Activated CD8-positive, alpha-beta T cell treated with anti-CD3 and anti-CD28 coated beads, Interleukin-2, amount 10 ng/mL, durations not matched to agents 7 days and 5 days (primary cell): ENCODE results near the gene GUCA2A. TPM values are rescaled to one million over a fixed set of nuclear protein-coding genes. Genes with fewer than 3 reads are reported as not detected.

Experiments
- ATAC-seq: fragments of 150-1000 bp; cut with Tn5 transposase; one replicate; pipeline ENCODE4 v1.10.0; 2021; ENCODE audit warnings: moderate library complexity
- CTCF ChIA-PET: fragments of 350-600 bp; sonication (Branson Sonifier 250); formaldehyde crosslinking; loops from one replicate; lab custom pipeline; 2021; ENCODE audit warnings: antibody characterized with exemption; lab: Charles Lee
- POLR2A ChIA-PET: fragments of 350-600 bp; sonication (Branson Sonifier 250); formaldehyde crosslinking; loops from one replicate; lab custom pipeline; 2021; ENCODE audit warnings: antibody characterized with exemption; lab: Charles Lee
- DNase-seq: peaks from one replicate; pipeline ENCODE4 v3.0.0-alpha.2; 2020
- H3K27ac Mint-ChIP-seq: one replicate; pipeline ENCODE4 v1.8.0; 2021; ENCODE audit warnings: mild to moderate bottlenecking, mixed read lengths
- H3K27me3 Mint-ChIP-seq: one replicate; pipeline ENCODE4 v1.8.0; 2021; ENCODE audit warnings: low read depth, mixed read lengths
- H3K36me3 Mint-ChIP-seq: one replicate; pipeline ENCODE4 v1.8.0; 2021; ENCODE audit warnings: low read depth, mixed read lengths
- H3K4me1 Mint-ChIP-seq: one replicate; pipeline ENCODE4 v1.8.0; 2021; ENCODE audit warnings: low read depth, mixed read lengths
- H3K4me3 Mint-ChIP-seq: one replicate; pipeline ENCODE4 v1.8.0; 2021; ENCODE audit warnings: mild to moderate bottlenecking, mixed read lengths
- H3K9me3 Mint-ChIP-seq: one replicate; pipeline ENCODE4 v1.8.0; 2022; ENCODE audit warnings: mixed read lengths; ENCODE audit not compliant: insufficient read depth
- total RNA-seq, 2 experiments: library from RNA; stranded (reverse); gene quantifications; one replicate each; pipeline ENCODE4 v1.2.3, GENCODE V29; 2021

The GUCA2A gene
- total RNA-seq, 2 experiments from 2014 or later, result not detected

DNA sequence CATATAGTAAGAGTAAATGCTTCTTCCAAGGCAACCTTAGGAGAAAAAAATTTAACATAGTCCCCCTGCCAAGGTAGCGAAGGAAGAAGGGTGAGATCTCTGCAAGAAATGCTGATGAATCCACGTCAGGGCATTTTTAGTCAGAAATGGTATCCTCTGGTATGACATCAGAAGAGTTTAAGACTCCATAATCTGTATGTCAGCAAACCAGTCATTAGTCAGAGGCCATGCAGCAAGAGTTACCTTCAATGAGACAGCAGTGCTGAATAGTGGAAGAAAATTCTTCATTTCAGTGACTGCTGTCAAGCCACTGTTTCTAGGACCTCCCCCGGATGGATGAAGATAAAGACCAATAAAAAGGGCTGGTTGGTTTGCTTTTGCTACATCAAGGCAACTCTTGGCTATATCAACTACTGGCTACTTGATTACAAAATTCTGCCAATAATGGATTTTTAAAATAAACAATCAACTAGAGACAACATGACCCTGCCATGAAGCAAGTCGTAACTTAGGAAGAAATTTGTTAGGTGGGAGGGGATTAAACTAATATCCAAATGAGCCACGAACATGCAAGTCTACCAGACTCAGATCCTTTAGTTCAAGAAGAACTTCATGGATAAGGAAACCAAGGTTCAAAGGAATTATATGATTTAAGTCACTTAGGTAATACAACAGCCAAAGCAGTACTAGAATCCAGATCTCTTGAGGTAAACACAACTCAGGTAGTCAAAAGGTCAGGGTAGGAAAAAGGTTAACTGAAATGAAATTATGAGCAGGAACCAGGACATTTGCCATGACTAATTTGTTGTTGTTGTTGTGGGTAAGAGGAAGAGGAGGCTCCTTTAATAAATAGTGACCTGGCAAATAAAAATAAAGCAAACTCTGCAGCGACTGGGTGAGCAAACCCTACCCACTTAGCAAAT is 25.6 kb upstream of the GUCA2A start:
- Mint-ChIP-seq H3K4me1 (peaks cover 12% of the 10 kb centered on the region), H3K27ac (no peak overlapping the region), H3K9me3 (no peaks in the 10 kb centered on the region), H3K36me3 (peaks cover 38% of the 10 kb centered on the region), H3K4me3 (no peak overlapping the region), H3K27me3 (no peaks in the 10 kb centered on the region)
- DNase-seq (no peak), ATAC-seq (no peak)
- POLR2A ChIA-PET, result no interaction called here
- CTCF ChIA-PET, result interaction anchor here (0.9 kb wide), 1 partner anchor 17 kb away, joined by 3 read pairs; no protein-coding TSS in a partner anchor

DNA sequence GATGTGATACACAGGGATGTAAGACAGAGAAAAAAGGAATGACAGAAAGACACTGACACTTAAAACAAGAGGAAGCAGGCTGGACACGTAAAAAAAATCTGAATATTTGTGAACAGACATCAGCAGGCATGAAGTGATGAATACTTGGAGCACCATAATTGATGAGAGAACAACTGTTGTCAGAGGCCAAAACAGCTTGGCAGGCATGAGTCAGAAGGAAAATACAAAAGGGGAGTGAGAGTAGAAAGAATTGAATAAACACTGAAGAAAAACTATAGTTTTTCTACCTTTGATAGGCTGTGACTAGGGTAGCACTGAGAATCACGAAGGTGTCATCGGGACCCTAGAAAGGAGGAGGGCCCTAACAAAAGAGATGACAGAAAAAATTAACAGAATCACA is 21.6 kb upstream of the GUCA2A start:
- no peak for ATAC-seq

DNA sequence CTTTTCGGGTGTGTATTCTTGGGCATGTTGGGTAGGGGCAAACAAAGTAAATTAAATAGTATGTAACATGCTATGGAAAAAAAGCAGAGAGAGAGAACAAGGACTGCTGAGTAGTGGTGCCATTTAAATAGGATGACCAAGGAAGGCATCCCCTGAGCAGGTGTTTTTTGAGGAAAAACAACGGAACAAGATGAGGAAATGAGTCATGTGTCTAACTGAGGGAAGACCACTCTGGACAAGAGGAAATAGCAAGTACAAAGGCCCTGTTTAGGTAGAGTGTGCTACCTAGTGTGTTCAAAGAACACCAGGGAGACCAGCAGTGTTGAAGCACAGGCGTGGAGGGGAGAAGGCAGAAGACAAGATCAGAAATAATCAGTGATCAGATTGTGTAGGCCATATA is 20.1 kb upstream of the GUCA2A start:
- ATAC-seq (no peak), DNase-seq (no peak)
- Mint-ChIP-seq H3K27me3 (no peaks in the 10 kb centered on the region), H3K36me3 (peaks cover 34% of the 10 kb centered on the region), H3K4me1 (peaks cover 4% of the 10 kb centered on the region), H3K9me3 (no peaks in the 10 kb centered on the region), H3K4me3 (no peak overlapping the region), H3K27ac (no peak overlapping the region)
- ChIA-PET POLR2A (no interaction called here), CTCF (interaction anchor here (2.8 kb wide), 1 partner anchor 11 kb away, joined by 13 read pairs; no protein-coding TSS in a partner anchor)

More for the DNA sequence above, 21.6 kb upstream of the GUCA2A start:
- H3K27me3 Mint-ChIP-seq, result no peaks in the 10 kb centered on the region
- H3K36me3 Mint-ChIP-seq, result peaks cover 31% of the 10 kb centered on the region
- no peak overlapping the region for H3K4me3 Mint-ChIP-seq
- ChIA-PET POLR2A (no interaction called here), CTCF (interaction anchor here (2.8 kb wide), 1 partner anchor 13 kb away, joined by 13 read pairs; no protein-coding TSS in a partner anchor)
- H3K27ac Mint-ChIP-seq, result no peak overlapping the region
- DNase-seq, result no peak
- peaks cover 2% of the 10 kb centered on the region for H3K4me1 Mint-ChIP-seq
- no peaks in the 10 kb centered on the region for H3K9me3 Mint-ChIP-seq

DNA sequence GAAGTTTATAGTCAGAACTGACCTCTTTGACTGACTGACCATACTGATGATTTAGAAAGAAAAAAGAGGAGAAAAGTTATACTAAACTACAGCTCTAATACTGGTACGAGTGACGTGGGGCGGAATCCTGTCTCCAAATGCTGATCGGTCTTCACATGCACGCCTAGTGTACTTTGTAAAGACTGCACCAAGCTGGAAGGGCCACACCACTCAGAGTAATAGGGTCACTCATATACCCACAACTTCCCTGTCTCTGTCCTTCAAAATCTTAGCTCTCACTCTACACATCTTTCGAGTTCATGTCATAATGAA is 19.4 kb upstream of the GUCA2A start:
- DNase-seq (no peak), ATAC-seq (no peak)
- Mint-ChIP-seq H3K36me3 (peaks cover 35% of the 10 kb centered on the region), H3K27me3 (no peaks in the 10 kb centered on the region), H3K4me3 (no peak overlapping the region), H3K4me1 (peaks cover 5% of the 10 kb centered on the region), H3K27ac (no peak overlapping the region), H3K9me3 (no peaks in the 10 kb centered on the region)
- POLR2A ChIA-PET, result no interaction called here
- CTCF ChIA-PET, result interaction anchor here (2.8 kb wide), 1 partner anchor 10 kb away, joined by 13 read pairs; no protein-coding TSS in a partner anchor

DNA sequence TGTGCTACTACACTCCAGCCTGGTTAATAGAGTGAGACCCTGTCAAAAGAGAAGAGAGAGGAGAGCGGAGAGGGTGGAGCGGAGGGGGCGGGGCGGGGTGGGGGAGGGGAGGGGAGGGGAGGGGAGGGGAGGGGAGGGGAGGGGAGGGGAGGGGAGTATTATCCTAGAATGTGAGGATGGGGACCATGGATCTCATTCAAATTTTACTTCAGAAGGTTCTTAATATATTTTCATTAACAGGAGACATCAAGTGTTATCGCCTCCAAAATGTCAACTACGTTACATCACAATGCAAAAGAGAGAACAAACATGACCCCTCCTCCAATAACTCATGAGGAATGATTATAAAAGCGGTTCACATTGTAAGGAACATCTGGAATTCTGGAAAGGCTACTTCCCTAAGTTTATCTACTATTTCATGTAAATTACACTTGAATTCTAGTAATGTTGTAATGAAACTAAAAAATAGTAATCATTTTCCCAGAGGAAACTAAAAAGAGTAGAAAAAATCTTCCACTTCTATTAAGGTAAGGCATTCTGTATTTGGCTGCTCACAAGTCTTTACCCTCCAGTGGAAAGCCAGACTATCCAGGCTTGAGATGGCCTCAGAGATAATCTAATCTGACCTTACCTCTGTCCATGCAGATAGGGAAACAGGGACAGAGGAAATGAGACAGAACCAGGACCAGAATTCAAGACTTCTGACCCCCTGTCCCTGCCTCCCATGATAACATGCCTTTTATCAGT is 18.8 kb upstream of the GUCA2A start:
- Mint-ChIP-seq H3K4me3 (no peak overlapping the region), H3K36me3 (peaks cover 35% of the 10 kb centered on the region), H3K4me1 (peaks cover 5% of the 10 kb centered on the region), H3K27me3 (no peaks in the 10 kb centered on the region), H3K9me3 (no peaks in the 10 kb centered on the region), H3K27ac (no peak overlapping the region)
- DNase-seq (no peak), ATAC-seq (no peak)
- POLR2A ChIA-PET, result no interaction called here
- CTCF ChIA-PET, result interaction anchor here (1.1 to 2.8 kb wide), 2 partner anchors 10 kb away, joined by 5 to 13 read pairs; no protein-coding TSS in a partner anchor

DNA sequence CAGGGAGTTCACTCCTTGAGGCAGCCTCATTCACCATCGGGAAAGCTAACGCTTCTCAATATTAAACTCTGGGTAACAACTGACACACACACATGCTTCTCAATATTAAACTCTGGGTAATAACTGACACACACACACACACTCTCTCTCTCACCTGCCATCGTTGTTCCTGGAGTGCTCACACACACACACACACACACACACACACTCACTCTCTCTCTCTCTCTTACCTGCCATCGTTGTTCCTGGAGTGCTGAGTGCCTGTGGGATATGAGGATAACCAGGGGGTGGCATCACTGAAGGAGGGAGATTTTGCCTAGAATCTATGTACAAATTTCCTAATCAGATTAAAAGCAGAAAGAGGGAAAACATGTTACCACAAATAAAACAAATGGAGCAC is 17.1 kb upstream of the GUCA2A start:
- no peak for DNase-seq
- Mint-ChIP-seq H3K27me3 (no peaks in the 10 kb centered on the region), H3K4me3 (no peak overlapping the region), H3K9me3 (no peaks in the 10 kb centered on the region), H3K36me3 (peaks cover 25% of the 10 kb centered on the region), H3K4me1 (peaks cover 5% of the 10 kb centered on the region), H3K27ac (no peak overlapping the region)
- ATAC-seq, result no peak
- ChIA-PET POLR2A (no interaction called here), CTCF (no interaction called here)

DNA sequence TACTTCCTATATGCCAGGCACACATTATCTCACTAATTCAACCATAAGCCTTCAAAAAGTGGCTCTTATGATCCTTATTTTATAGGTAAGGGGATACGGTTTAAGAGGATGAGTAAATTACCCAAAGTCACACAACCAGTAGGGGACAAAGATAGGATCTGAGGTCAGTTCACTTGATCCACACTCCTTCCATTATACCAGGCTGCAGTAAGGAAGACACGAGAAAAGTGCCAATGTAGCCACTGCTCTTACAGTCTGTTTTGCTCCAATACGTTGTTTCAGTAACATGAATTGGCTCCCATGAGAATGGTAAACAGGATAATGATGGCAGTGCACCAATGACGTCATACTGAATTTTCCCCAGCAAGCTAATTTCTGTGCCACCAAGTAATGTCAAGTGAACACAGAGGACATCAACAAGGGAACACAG is 15.4 kb upstream of the GUCA2A start:
- Mint-ChIP-seq H3K36me3 (peaks cover 17% of the 10 kb centered on the region), H3K27ac (no peak overlapping the region), H3K4me1 (peaks cover 5% of the 10 kb centered on the region), H3K4me3 (no peak overlapping the region), H3K9me3 (no peaks in the 10 kb centered on the region), H3K27me3 (no peaks in the 10 kb centered on the region)
- no peak for DNase-seq
- ChIA-PET CTCF (no interaction called here), POLR2A (no interaction called here)
- ATAC-seq, result no peak

DNA sequence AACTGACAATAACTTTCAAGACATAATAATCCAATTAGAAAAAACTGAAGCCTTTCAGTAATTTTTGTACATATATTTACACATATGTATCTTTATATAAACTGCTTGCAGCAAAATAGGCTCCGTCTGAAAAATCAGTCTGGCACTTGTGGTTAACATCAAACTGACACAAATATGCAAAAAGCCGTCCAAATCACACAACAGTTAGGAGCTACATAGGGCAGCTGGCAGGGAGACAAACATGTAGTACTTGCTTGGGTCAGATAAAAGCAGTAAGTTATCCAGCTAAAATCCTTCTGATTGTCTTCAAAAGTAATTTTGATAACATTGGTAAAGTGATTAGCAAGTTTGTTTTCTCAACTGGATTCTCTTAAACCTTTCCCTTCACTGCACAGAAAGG is 14.7 kb upstream of the GUCA2A start:
- ATAC-seq, result no peak
- H3K36me3 Mint-ChIP-seq, result peaks cover 14% of the 10 kb centered on the region
- ChIA-PET POLR2A (no interaction called here), CTCF (no interaction called here)
- no peak overlapping the region for H3K27ac Mint-ChIP-seq
- no peaks in the 10 kb centered on the region for H3K27me3 Mint-ChIP-seq
- H3K9me3 Mint-ChIP-seq, result no peaks in the 10 kb centered on the region
- peaks cover 5% of the 10 kb centered on the region for H3K4me1 Mint-ChIP-seq
- no peak overlapping the region for H3K4me3 Mint-ChIP-seq
- DNase-seq, result no peak

DNA sequence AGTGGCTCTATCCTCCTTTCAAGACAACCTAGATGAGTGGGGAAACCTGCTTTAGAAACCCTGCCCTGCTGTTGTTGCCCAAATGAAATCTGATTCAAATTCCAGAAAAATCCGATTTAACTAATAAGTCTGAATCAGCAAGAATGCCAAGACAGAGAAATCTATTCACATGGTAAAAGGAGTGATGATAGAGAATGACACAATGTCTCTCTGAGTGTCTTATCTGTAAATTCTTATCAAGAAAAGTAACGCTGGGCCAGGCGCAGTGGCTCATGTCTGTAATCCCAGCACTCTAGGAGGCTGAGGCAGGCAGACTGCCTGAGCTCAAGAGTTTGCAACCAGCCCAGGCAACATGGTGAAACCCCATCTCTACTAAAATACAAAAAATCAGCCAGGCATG is 13.7 kb upstream of the GUCA2A start:
- no peak for ATAC-seq
- Mint-ChIP-seq H3K27ac (no peak overlapping the region), H3K4me3 (no peak overlapping the region), H3K4me1 (peaks cover 5% of the 10 kb centered on the region), H3K9me3 (no peaks in the 10 kb centered on the region), H3K27me3 (no peaks in the 10 kb centered on the region), H3K36me3 (peaks cover 14% of the 10 kb centered on the region)
- ChIA-PET POLR2A (no interaction called here), CTCF (no interaction called here)
- no peak for DNase-seq

DNA sequence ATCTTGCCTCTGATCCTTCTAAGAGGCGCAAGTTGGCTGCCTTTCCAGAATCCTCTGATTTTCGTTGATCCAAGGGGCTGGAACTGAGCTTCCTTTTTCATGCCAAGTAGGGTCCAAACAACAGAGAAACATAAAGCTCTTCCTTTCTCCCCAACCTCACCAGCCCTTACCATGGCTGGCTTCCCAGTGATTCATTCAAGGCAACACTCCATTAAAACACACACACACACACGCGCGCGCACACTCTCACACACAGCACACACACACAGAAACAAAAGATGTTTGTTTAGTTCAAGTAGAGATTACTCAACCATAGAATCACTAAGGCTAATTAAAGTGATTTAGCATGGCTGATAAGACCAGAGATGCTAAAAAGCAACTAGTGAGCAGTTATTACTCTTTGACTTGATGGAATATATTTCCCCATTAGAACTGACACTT is 13.0 kb upstream of the GUCA2A start:
- DNase-seq, result no peak
- H3K4me1 Mint-ChIP-seq, result peaks cover 5% of the 10 kb centered on the region
- no peaks in the 10 kb centered on the region for H3K27me3 Mint-ChIP-seq
- no peak overlapping the region for H3K4me3 Mint-ChIP-seq
- POLR2A ChIA-PET, result no interaction called here
- CTCF ChIA-PET, result interaction anchor here (0.5 to 1.0 kb wide), 4 partner anchors 10 to 257 kb away, joined by 3 to 4 read pairs (median 3); no protein-coding TSS in a partner anchor
- no peak overlapping the region for H3K27ac Mint-ChIP-seq
- peaks cover 12% of the 10 kb centered on the region for H3K36me3 Mint-ChIP-seq
- no peak for ATAC-seq
- no peaks in the 10 kb centered on the region for H3K9me3 Mint-ChIP-seq

DNA sequence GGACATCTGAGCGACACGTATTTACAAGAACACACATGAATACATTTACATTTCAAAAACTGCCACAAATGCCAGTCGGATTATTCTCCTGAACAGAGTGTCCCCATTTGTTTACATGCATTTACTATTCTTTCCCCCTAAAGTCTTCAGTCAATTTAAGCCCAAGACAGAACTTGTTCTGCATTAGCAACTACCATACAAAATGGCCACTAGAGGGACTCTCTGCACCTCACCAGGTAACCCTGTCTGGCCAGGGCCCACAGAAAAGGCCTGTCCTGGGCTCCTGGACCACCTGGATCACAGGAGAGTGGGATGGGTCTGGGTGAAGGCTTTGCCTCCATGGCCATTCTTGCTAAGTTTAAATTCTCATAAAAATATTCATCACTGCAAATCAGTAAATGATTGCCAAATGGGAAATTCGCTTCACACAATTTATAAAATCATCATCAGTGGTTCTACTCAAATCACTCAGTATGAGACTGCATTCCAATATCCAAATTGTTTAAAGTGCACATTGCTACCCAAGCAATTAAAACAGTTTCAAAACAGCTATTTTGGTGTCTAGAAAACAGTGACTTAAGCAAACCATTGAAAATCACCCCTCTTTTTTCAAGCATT is 12.5 kb upstream of the GUCA2A start:
- DNase-seq, result peak; percentile 43
- ChIA-PET CTCF (interaction anchor here (0.5 to 1.0 kb wide), 3 partner anchors 11 to 256 kb away, joined by 3 to 4 read pairs (median 3); no protein-coding TSS in a partner anchor), POLR2A (no interaction called here)
- Mint-ChIP-seq H3K27ac (no peak overlapping the region), H3K4me1 (peaks cover 5% of the 10 kb centered on the region), H3K4me3 (no peak overlapping the region), H3K27me3 (no peaks in the 10 kb centered on the region), H3K9me3 (no peaks in the 10 kb centered on the region), H3K36me3 (peaks cover 12% of the 10 kb centered on the region)
- ATAC-seq, result peak; percentile 66
